Measurements from ENCODE around the gene TNC.

Gene TNC

GRCh38 chr9:114988962-114989599 lies 128.9 kb downstream of the TNC start:
- H3K27ac ChIP-seq, result no peak overlapping the region
- H2AFZ ChIP-seq, result no peak overlapping the region
- no peak overlapping the region for H3K4me3 ChIP-seq (ENCODE audit: low read depth, low read length)

GRCh38 chr9:114987116-114987515 lies 130.8 kb downstream of the TNC start:
- Histone ChIP-seq H3K4me3 (ENCODE audit: low read depth, low read length) (no peak overlapping the region), H3K79me2 (no peaks in the 10 kb centered on the region), H3K9me3 (ENCODE audit: control insufficient read depth, low read length) (no peaks in the 10 kb centered on the region), H3K4me1 (no peaks in the 10 kb centered on the region), H3K36me3 (ENCODE audit: control insufficient read depth, insufficient read depth, low read length) (no peaks in the 10 kb centered on the region), H3K9ac (no peak overlapping the region), H3K27me3 (ENCODE audit: control insufficient read depth, insufficient read depth, low read length) (no peaks in the 10 kb centered on the region), H3K27ac (no peak overlapping the region), H2AFZ (no peak overlapping the region), H3K4me2 (ENCODE audit: low read length) (no peak overlapping the region)
- no peak for TF ChIP-seq CTCF (IDR thresholded peaks at IDR 0.05)

More at GRCh38 chr9:114988962-114989599, 128.9 kb downstream of the TNC start:
- Histone ChIP-seq H3K9ac (no peak overlapping the region), H3K79me2 (no peaks in the 10 kb centered on the region), H3K4me1 (no peaks in the 10 kb centered on the region), H3K4me2 (ENCODE audit: low read length) (no peak overlapping the region), H3K27me3 (ENCODE audit: control insufficient read depth, insufficient read depth, low read length) (no peaks in the 10 kb centered on the region), H3K36me3 (ENCODE audit: control insufficient read depth, insufficient read depth, low read length) (no peaks in the 10 kb centered on the region), H3K9me3 (ENCODE audit: control insufficient read depth, low read length) (no peaks in the 10 kb centered on the region)
- TF ChIP-seq CTCF (IDR thresholded peaks at IDR 0.05), result no peak

GRCh38 chr9:114985959-114986501 lies 131.9 kb downstream of the TNC start:
- H3K9ac ChIP-seq, result no peak overlapping the region
- no peaks in the 10 kb centered on the region for H3K27me3 ChIP-seq (ENCODE audit: control insufficient read depth, insufficient read depth, low read length)
- no peak overlapping the region for H3K27ac ChIP-seq
- H3K79me2 ChIP-seq, result no peaks in the 10 kb centered on the region
- no peak overlapping the region for H3K4me3 ChIP-seq (ENCODE audit: low read depth, low read length)
- H3K36me3 ChIP-seq (ENCODE audit: control insufficient read depth, insufficient read depth, low read length), result no peaks in the 10 kb centered on the region
- H3K9me3 ChIP-seq (ENCODE audit: control insufficient read depth, low read length), result no peaks in the 10 kb centered on the region
- no peaks in the 10 kb centered on the region for H3K4me1 ChIP-seq
- no peak overlapping the region for H2AFZ ChIP-seq
- no peak for TF ChIP-seq CTCF (IDR thresholded peaks at IDR 0.05)
- no peak overlapping the region for H3K4me2 ChIP-seq (ENCODE audit: low read length)

- H3K4me1 ChIP-seq, result no peaks in the 10 kb centered on the region
- no peak overlapping the region for H3K27ac ChIP-seq
- H3K36me3 ChIP-seq (ENCODE audit: control insufficient read depth, insufficient read depth, low read length), result no peaks in the 10 kb centered on the region
- TF ChIP-seq CTCF (IDR thresholded peaks at IDR 0.05), result no peak
- H2AFZ ChIP-seq, result no peak overlapping the region
- no peak overlapping the region for H3K4me2 ChIP-seq (ENCODE audit: low read length)
- no peaks in the 10 kb centered on the region for H3K9me3 ChIP-seq (ENCODE audit: control insufficient read depth, low read length)
- H3K4me3 ChIP-seq (ENCODE audit: low read depth, low read length), result no peak overlapping the region
- no peak overlapping the region for H3K9ac ChIP-seq
- no peaks in the 10 kb centered on the region for H3K79me2 ChIP-seq
- H3K27me3 ChIP-seq (ENCODE audit: control insufficient read depth, insufficient read depth, low read length), result no peaks in the 10 kb centered on the region
Observed at GRCh38 chr9:114981063-114981462, 136.9 kb downstream of the TNC start.

GRCh38 chr9:114973216-114973615 lies 144.7 kb downstream of the TNC start:
- Histone ChIP-seq H3K9me3 (ENCODE audit: control insufficient read depth, low read length) (no peaks in the 10 kb centered on the region), H3K4me2 (ENCODE audit: low read length) (no peak overlapping the region), H3K27me3 (ENCODE audit: control insufficient read depth, insufficient read depth, low read length) (no peaks in the 10 kb centered on the region), H3K9ac (no peak overlapping the region), H3K79me2 (no peaks in the 10 kb centered on the region), H3K4me3 (ENCODE audit: low read depth, low read length) (no peak overlapping the region), H3K4me1 (no peaks in the 10 kb centered on the region), H3K27ac (no peak overlapping the region), H3K36me3 (ENCODE audit: control insufficient read depth, insufficient read depth, low read length) (no peaks in the 10 kb centered on the region), H2AFZ (no peak overlapping the region)
- TF ChIP-seq CTCF (IDR thresholded peaks at IDR 0.05), result no peak

Data from parathyroid adenoma (tissue), 2 donors.